Iris pigment epithelial cell (primary cell): ENCODE measurements around the gene HOXA13.

Experiments
- DNase-seq: peaks from one replicate; pipeline ENCODE4 v3.0.0-alpha.2; 2011; ENCODE audit warnings: low read depth

HOXA13 gene

GRCh38 chr7:27199849-27200760 is at the start of gene HOXA13:
Gene HOXA13 (minus strand): TSS chr7:27200091. CDS start chr7:27200077, 14 bp downstream.
- no peak for DNase-seq

DNA sequence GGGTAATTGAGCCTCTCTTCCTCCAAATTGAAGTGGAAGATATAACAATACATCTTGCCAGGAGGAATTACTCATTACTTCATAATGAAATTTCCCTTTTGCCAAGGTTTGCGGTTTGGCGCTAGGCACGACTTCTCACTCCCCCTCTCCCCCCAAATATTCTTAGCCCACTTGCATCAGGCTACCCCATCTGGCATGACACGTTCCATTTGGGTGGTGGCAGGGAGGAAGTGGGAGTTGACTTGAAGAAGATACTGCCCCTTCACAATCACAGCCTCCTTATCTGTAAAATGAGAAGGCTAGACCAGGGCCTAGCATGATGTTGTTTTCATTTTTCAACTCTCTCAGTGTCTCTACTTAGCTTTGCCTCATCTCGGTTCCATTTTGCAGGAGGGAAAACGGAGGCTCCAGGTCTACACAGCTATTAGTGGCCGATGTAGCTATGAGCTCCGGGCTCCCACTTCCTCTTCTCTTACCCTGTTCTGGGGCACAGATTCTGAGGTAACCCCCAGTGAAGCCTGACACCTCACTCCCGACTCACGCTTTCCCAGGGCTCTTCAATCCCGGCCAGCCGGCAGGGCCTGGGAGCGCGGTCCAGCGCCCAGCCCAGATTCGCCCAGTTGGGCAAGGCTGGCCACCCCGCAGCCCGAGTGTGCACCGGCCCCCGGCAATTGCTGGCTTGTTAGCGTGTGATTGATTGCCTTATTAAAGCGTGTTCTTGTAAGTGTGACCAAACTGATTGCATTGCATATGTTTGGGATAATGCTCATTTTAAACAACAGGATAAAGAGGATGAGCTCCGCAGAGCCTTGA is 49.2 kb upstream of the HOXA13 start:
- DNase-seq = no peak

DNA sequence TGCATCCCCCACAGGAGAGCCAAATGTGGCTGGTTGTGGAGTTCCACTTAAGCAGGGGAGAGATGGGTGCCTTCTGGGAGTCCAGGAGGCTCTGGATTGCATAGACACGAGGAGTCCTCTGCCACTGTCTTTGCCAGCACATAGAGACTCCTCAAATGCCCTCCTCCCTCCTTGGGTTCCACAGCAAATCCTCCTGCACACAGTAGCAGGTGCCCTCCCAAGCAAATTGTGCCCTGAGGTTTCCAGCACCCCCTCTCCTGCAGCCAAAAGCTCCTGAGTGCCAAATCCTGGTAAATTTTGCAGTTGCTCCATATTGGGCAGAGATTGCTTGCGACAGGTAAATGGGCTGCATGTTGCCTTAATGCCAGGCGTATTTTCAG is 48.5 kb upstream of the HOXA13 start:
- DNase-seq = no peak

- no peak for DNase-seq
Observed at GRCh38 chr7:27247452-27248426, 47.8 kb upstream of the HOXA13 start.

- DNase-seq = no peak
Observed at GRCh38 chr7:27247000-27247399, 47.1 kb upstream of the HOXA13 start.

DNA sequence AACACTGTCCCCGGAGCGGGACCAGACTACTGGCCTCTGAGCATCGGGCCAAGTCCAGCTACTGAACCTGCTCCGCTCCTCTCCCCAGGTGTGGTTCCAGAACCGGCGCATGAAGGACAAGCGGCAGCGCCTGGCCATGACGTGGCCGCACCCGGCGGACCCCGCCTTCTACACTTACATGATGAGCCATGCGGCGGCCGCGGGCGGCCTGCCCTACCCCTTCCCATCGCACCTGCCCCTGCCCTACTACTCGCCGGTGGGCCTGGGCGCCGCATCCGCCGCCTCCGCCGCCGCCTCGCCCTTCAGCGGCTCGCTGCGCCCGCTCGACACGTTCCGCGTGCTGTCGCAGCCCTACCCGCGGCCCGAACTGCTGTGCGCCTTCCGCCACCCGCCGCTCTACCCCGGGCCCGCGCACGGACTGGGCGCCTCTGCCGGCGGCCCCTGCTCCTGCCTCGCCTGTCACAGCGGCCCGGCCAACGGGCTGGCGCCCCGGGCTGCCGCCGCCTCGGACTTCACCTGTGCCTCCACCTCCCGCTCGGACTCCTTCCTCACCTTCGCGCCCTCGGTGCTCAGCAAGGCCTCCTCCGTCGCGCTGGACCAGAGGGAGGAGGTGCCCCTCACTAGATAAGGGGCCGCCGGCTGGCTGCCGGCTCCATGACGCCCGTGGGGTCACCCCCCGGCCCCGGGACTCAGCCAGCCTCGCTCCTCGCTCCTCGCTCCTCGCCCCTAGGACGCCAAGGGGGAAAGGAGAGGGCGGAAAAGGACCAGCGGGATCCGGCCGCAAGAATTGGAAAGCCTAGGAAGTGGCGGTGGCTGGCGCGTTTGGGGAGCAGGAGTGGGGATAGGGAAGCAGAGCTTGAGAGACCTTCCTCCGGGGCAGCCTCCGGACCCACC is 46.2 kb upstream of the HOXA13 start:
- no peak for DNase-seq

DNA sequence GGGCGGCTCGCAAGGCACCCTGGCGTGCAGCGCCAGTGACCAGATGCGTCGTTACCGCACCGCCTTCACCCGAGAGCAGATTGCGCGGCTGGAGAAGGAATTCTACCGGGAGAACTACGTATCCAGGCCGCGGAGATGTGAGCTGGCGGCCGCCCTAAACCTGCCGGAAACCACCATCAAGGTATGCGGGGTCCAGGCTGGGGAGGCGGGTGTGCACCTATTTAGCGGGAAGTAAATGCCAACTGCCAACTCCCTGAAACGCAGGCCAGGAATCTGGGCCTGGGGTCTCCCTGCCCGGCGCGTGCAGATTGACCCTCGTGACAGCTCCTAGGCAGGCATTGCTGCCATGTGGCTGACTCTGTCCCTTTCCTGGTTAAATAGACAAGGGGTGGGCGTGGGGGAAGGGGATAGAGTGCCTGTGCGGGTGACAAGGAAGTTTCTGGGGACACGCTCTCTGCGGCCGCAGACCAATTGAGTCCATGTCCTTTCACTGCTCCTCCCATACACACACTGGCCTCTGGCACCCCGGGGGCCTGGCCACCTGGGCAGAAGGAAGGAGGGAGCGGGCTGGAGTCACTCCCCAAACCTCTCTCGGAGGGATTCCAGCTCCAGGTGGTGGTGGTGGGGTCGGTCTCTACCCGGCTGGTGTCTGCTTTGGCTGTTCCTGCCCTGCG is 45.4 kb upstream of the HOXA13 start:
- no peak for DNase-seq

GRCh38 chr7:27244488-27245123 is 44.7 kb upstream of the HOXA13 start:
- no peak for DNase-seq

- DNase-seq = no peak
Observed at GRCh38 chr7:27243340-27244163, 43.7 kb upstream of the HOXA13 start.

GRCh38 chr7:27242555-27243339 is 42.9 kb upstream of the HOXA13 start, which contains the start of gene EVX1:
Gene EVX1 (plus strand): TSS chr7:27242802. CDS start chr7:27243031, 229 bp downstream.
- no peak for DNase-seq

DNA sequence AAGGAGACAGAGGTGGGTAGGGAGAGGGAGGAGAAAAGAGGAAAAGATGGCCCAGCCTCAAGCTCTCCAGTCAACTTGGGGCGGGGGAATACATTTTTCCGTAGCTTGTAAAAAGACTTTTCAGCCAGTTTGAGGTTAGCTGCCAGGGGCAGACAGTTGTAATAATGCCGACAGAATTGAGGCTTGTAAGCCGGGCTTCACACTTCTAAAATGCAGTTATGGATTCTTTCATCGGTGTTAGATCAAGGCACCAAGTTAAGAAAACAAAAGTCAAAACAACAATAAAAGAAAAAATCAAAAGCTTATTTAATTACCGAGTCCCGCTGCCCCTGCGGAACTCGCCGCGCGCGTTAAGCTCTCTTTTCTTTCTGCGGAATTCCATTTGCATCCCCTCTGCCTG is 42.3 kb upstream of the HOXA13 start:
- no peak for DNase-seq

GRCh38 chr7:27241189-27242056 is 41.5 kb upstream of the HOXA13 start:
- no peak for DNase-seq

DNA sequence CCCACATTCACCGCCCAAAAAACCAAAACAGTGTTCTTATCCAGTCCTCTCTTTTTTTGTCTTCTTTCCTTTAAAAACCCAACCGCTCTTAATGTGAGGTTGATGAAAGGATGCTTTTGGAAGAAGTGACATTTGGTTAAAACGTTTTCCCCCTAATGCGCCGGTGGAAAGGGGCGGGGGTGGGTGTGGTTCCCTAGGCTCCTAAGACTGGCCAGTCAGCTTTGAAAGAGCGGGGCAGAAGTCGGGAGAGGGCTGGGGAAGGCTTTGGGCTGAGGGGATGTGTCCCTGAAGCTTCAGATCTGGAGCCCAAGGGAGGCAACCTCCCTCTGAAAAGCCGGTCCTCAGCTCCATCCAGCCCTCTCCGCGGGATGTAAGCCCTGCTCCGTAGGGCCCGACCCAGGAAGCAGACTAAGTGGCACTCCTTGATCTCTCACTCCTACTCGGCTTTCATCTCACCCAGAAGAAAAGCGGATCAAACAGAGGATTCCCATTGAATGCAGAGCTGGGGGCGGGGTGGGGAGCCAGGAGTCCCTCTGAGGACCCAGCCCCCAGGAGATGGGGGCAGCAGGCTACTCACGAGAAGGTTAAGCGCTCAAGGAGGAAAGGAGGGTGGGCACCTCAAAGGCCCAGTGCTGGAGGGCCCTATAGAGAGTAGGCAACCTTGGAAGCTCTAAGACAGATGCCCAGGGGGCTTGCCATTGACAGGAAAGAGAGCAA is 40.3 kb upstream of the HOXA13 start:
- DNase-seq = no peak

GRCh38 chr7:27239387-27240014 is 39.6 kb upstream of the HOXA13 start:
- no peak for DNase-seq

GRCh38 chr7:27238979-27239386 is 39.1 kb upstream of the HOXA13 start:
- DNase-seq = no peak
